ENCODE measurements around the gene DUSP15. TPM values are rescaled to one million over a fixed set of nuclear protein-coding genes. Genes with fewer than 3 reads are reported as not detected.

The DUSP15 gene
- total and polyA plus RNA-seq, 9 of the 15 experiments (the other 6 are each of a cell fraction or from before 2014, with no cell fraction given) = 0.34 TPM; not detected in 8

DNA sequence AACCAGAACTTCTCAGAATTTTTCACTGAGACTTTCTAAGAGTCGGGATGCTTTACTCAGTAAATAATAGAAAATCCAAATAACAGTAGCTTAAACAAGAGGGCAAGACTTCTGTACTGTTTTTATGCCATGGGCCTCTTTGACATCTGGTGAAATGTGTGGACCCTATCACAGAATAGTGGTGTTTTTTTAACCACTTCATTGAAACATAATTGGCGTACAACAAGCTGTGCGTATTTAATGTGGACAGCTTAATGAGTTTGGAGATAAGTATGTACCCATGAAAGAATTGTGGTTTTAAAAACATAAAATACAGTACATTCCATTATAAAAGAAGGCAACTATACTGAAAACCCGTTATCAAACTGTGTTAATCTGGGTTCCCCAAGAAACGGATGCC lies 43.8 kb upstream of the DUSP15 start:
- intact Hi-C loops (cut with micrococcal nuclease) = no loop called here
- peaks cover 12 to 15% of the 10 kb centered on the region in 2 experiments for H3K4me1 ChIP-seq (replicated peaks in 1 of 2; ENCODE audit: control insufficient read depth in 2 of 2, insufficient read depth in 2 of 2, low read length in 2 of 2)
- POLR2A ChIA-PET = interaction anchor here (0.6 to 1.0 kb wide), 3 partner anchors 10 to 19 kb away, joined by 3 read pairs; no protein-coding TSS in a partner anchor
- TF ChIP-seq CHCHD3 (CRISPR knock-in tag; IDR thresholded peaks at IDR 0.05) (no peak), ZNF165 (CRISPR knock-in tag; IDR thresholded peaks at IDR 0.05; ENCODE audit: borderline replicate concordance) (no peak), SRSF3 (IDR thresholded peaks at IDR 0.05; ENCODE audit: insufficient read depth, low read length) (no peak)
- TF ChIP-seq, protein P1, sequence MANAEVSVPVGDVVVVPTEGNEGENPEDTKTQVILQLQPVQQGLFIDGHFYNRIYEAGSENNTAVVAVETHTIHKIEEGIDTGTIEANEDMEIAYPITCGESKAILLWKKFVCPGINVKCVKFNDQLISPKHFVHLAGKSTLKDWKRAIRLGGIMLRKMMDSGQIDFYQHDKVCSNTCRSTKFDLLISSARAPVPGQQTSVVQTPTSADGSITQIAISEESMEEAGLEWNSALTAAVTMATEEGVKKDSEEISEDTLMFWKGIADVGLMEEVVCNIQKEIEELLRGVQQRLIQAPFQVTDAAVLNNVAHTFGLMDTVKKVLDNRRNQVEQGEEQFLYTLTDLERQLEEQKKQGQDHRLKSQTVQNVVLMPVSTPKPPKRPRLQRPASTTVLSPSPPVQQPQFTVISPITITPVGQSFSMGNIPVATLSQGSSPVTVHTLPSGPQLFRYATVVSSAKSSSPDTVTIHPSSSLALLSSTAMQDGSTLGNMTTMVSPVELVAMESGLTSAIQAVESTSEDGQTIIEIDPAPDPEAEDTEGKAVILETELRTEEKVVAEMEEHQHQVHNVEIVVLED (CRISPR knock-in tag; IDR thresholded peaks at IDR 0.05) = no peak
- in situ Hi-C loops (cut with MboI) = no loop called here
- no peak overlapping the region for H3K4me3 ChIP-seq
- peaks cover 10% of the 10 kb centered on the region for H4K20me1 ChIP-seq (replicated peaks; ENCODE audit: control insufficient read depth, insufficient read depth, low read length)
- H3K27ac ChIP-seq (ENCODE audit: extremely low read depth, low read depth, low read length) = no peak overlapping the region
- BruUV-seq (replicated peaks) = no TSS peak
- H2AFZ ChIP-seq (ENCODE audit: low read depth, low read length) = no peak overlapping the region
- FAIRE-seq = no peak
- WGBS (ENCODE audit: insufficient coverage, low coverage, missing lambda C conversion rate) = 28% methylated on average over 5 of the region's 5 CpGs
- no peak for DNase-seq (ENCODE audit: extremely low read depth in 1 of 4, low spot score in 3 of 4)
- peaks cover 4 to 53% of the 10 kb centered on the region in 2 experiments; a peak in 4 of 5 replicates for H3K27me3 ChIP-seq (ENCODE audit: control insufficient read depth in 2 of 2, insufficient read depth in 2 of 2, low read length in 2 of 2)
- ATAC-seq = no peak
- no peaks in the 10 kb centered on the region for H3K9me3 ChIP-seq (replicated peaks; ENCODE audit: control insufficient read depth, insufficient read depth, low read depth, low read length)
- H3K36me3 ChIP-seq (ENCODE audit: control insufficient read depth, insufficient read depth, low read length) = no peaks in the 10 kb centered on the region
- H3K9ac ChIP-seq (ENCODE audit: insufficient read depth in 1 of 2, low read depth in 2 of 2, low read length in 2 of 2) = no peak overlapping the region
- no peaks in the 10 kb centered on the region for H3K9me1 ChIP-seq (ENCODE audit: control insufficient read depth, insufficient read depth, low read length)
- no peaks in the 10 kb centered on the region for H3K79me2 ChIP-seq (ENCODE audit: control insufficient read depth, insufficient read depth, low read length)
- CTCF ChIA-PET (ENCODE audit: low intra/inter-chr PET ratio) = no interaction called here
- no peak overlapping the region for H3K4me2 ChIP-seq (ENCODE audit: insufficient read depth, low read length)
